ENCODE data around the gene BRIP1. TPM values are rescaled to one million over a fixed set of nuclear protein-coding genes. Genes with fewer than 3 reads are reported as not detected.

The BRIP1 gene
- total RNA-seq, 1 experiment from 2014 or later = 13.8 TPM

DNA sequence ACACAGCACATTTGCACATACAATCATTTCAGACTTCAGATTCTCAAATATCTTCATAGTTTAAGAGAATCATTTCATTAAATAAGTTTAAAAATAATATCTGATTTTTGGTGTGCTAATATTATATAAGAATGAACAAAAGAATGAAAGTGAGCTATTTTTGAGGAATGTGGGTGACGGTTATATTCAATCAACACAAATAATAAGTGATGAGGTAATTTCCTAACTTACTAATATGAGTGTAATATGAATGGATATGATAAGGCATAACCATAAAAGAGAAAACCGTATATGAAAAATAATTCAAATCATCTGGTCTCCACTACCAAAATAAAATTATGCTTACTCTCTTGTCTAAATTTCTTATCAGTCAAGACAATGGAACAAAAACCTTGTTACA lies 203.9 kb downstream of the BRIP1 start:
- DNase-seq (ENCODE audit: low spot score) (no peak), ATAC-seq (no peak)
- no peaks in the 10 kb centered on the region for H3K36me3 Mint-ChIP-seq
- H3K4me1 Mint-ChIP-seq = no peaks in the 10 kb centered on the region
- POLR2A ChIA-PET = no interaction called here
- TF ChIP-seq USF1 (CRISPR knock-in tag; IDR thresholded peaks at IDR 0.05) (no peak), FOXK1 (CRISPR knock-in tag; IDR thresholded peaks at IDR 0.05) (no peak), CREM (CRISPR knock-in tag; IDR thresholded peaks at IDR 0.05) (no peak), FOXP1 (CRISPR knock-in tag; IDR thresholded peaks at IDR 0.05; ENCODE audit: borderline replicate concordance) (no peak), ZNF138 (CRISPR knock-in tag; conservative IDR thresholded peaks at IDR 0.05) (no peak), NR2C2 (CRISPR knock-in tag; IDR thresholded peaks at IDR 0.05) (no peak), TP53 (CRISPR knock-in tag; IDR thresholded peaks at IDR 0.05) (no peak), ZNF416 (CRISPR knock-in tag; IDR thresholded peaks at IDR 0.05) (no peak), MYBL2 (CRISPR knock-in tag; IDR thresholded peaks at IDR 0.05) (no peak), E2F5 (CRISPR knock-in tag; IDR thresholded peaks at IDR 0.05) (no peak), NFE2L1 (CRISPR knock-in tag; IDR thresholded peaks at IDR 0.05) (no peak), ZNF423 (CRISPR knock-in tag; IDR thresholded peaks at IDR 0.05) (no peak), FOXP4 (CRISPR knock-in tag; IDR thresholded peaks at IDR 0.05) (no peak), ATF2 (CRISPR knock-in tag; IDR thresholded peaks at IDR 0.05; ENCODE audit: borderline replicate concordance, low read depth) (no peak), SMAD4 (CRISPR knock-in tag; IDR thresholded peaks at IDR 0.05) (no peak)
- TF ChIP-seq, protein P1, sequence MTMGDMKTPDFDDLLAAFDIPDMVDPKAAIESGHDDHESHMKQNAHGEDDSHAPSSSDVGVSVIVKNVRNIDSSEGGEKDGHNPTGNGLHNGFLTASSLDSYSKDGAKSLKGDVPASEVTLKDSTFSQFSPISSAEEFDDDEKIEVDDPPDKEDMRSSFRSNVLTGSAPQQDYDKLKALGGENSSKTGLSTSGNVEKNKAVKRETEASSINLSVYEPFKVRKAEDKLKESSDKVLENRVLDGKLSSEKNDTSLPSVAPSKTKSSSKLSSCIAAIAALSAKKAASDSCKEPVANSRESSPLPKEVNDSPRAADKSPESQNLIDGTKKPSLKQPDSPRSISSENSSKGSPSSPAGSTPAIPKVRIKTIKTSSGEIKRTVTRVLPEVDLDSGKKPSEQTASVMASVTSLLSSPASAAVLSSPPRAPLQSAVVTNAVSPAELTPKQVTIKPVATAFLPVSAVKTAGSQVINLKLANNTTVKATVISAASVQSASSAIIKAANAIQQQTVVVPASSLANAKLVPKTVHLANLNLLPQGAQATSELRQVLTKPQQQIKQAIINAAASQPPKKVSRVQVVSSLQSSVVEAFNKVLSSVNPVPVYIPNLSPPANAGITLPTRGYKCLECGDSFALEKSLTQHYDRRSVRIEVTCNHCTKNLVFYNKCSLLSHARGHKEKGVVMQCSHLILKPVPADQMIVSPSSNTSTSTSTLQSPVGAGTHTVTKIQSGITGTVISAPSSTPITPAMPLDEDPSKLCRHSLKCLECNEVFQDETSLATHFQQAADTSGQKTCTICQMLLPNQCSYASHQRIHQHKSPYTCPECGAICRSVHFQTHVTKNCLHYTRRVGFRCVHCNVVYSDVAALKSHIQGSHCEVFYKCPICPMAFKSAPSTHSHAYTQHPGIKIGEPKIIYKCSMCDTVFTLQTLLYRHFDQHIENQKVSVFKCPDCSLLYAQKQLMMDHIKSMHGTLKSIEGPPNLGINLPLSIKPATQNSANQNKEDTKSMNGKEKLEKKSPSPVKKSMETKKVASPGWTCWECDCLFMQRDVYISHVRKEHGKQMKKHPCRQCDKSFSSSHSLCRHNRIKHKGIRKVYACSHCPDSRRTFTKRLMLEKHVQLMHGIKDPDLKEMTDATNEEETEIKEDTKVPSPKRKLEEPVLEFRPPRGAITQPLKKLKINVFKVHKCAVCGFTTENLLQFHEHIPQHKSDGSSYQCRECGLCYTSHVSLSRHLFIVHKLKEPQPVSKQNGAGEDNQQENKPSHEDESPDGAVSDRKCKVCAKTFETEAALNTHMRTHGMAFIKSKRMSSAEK (CRISPR knock-in tag; IDR thresholded peaks at IDR 0.05; ENCODE audit: borderline replicate concordance) = no peak
- TF ChIP-seq, protein P2, sequence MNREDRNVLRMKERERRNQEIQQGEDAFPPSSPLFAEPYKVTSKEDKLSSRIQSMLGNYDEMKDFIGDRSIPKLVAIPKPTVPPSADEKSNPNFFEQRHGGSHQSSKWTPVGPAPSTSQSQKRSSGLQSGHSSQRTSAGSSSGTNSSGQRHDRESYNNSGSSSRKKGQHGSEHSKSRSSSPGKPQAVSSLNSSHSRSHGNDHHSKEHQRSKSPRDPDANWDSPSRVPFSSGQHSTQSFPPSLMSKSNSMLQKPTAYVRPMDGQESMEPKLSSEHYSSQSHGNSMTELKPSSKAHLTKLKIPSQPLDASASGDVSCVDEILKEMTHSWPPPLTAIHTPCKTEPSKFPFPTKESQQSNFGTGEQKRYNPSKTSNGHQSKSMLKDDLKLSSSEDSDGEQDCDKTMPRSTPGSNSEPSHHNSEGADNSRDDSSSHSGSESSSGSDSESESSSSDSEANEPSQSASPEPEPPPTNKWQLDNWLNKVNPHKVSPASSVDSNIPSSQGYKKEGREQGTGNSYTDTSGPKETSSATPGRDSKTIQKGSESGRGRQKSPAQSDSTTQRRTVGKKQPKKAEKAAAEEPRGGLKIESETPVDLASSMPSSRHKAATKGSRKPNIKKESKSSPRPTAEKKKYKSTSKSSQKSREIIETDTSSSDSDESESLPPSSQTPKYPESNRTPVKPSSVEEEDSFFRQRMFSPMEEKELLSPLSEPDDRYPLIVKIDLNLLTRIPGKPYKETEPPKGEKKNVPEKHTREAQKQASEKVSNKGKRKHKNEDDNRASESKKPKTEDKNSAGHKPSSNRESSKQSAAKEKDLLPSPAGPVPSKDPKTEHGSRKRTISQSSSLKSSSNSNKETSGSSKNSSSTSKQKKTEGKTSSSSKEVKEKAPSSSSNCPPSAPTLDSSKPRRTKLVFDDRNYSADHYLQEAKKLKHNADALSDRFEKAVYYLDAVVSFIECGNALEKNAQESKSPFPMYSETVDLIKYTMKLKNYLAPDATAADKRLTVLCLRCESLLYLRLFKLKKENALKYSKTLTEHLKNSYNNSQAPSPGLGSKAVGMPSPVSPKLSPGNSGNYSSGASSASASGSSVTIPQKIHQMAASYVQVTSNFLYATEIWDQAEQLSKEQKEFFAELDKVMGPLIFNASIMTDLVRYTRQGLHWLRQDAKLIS (CRISPR knock-in tag; IDR thresholded peaks at IDR 0.05; ENCODE audit: borderline replicate concordance) = no peak
- TF ChIP-seq, protein P3, sequence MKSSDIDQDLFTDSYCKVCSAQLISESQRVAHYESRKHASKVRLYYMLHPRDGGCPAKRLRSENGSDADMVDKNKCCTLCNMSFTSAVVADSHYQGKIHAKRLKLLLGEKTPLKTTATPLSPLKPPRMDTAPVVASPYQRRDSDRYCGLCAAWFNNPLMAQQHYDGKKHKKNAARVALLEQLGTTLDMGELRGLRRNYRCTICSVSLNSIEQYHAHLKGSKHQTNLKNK (CRISPR knock-in tag; IDR thresholded peaks at IDR 0.05) = no peak
- CTCF ChIA-PET = interaction anchor here (0.7 to 1.4 kb wide), 2 partner anchors 13 to 85 kb away, joined by 3 read pairs; no protein-coding TSS in a partner anchor
- no peak overlapping the region for H3K4me3 Mint-ChIP-seq
- no peak overlapping the region for H3K27ac Mint-ChIP-seq
- no peaks in the 10 kb centered on the region for H3K27me3 Mint-ChIP-seq (ENCODE audit: low read depth)
- 0 out of 2 replicates have a peak, but pooled peaks cover 4% of the 10 kb centered on the region for H3K9me3 Mint-ChIP-seq
